ENCODE measurements around the gene SH3RF3. TPM values are rescaled to one million over a fixed set of nuclear protein-coding genes. Genes with fewer than 3 reads are reported as not detected.

SH3RF3 gene
- total RNA-seq, 1 experiment from 2014 or later = 0.98 TPM

DNA sequence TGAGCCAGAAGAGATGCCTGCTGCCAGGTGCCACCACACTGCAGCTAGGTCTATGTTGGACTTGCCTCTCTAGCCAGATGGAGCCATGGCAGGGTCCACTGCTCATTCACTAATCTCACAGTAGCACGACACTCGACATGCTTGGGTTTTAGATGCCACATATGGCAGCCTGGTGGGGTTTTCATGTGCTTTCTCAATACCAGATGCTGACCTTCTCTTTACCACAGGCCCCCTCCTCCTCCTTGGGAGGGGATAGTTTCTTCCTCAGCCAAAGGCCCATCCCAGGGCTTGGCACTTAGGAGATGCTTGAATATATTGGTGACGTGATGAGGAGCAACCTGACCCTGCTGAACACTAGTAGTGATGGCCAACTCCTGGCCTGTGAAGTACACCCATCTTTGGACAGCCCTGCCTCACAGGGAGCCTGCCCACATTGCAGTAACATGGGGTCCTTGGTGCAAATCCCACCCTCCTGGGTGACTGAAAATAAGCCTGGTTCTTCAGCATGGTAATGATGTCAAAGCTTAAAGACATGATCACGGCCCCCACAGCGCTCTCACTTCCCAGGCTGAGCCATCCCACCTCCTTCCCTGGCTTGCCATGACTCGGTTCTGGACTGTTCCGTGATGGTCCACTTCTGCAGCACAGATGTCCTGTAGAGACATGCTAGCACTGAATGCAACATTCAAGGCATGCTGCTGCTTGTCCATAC, 227.5 kb downstream of the SH3RF3 start:
- Mint-ChIP-seq H3K4me3 (ENCODE audit: unreplicated experiment) (no peak overlapping the region), H3K4me1 (ENCODE audit: low read depth, unreplicated experiment) (no peaks in the 10 kb centered on the region), H3K9me3 (ENCODE audit: unreplicated experiment) (no peaks in the 10 kb centered on the region), H3K36me3 (ENCODE audit: insufficient read depth, unreplicated experiment) (no peaks in the 10 kb centered on the region), H3K27ac (ENCODE audit: unreplicated experiment) (no peak overlapping the region), H3K27me3 (ENCODE audit: insufficient read depth, unreplicated experiment) (peaks cover 4% of the 10 kb centered on the region)
- H3K9me3 ChIP-seq = 0 out of 2 replicates have a peak, but pooled peaks cover 2% of the 10 kb centered on the region
- intact Hi-C loops (cut with micrococcal nuclease; ENCODE audit: unreplicated experiment) = no loop called here
- TF ChIP-seq, protein P1, sequence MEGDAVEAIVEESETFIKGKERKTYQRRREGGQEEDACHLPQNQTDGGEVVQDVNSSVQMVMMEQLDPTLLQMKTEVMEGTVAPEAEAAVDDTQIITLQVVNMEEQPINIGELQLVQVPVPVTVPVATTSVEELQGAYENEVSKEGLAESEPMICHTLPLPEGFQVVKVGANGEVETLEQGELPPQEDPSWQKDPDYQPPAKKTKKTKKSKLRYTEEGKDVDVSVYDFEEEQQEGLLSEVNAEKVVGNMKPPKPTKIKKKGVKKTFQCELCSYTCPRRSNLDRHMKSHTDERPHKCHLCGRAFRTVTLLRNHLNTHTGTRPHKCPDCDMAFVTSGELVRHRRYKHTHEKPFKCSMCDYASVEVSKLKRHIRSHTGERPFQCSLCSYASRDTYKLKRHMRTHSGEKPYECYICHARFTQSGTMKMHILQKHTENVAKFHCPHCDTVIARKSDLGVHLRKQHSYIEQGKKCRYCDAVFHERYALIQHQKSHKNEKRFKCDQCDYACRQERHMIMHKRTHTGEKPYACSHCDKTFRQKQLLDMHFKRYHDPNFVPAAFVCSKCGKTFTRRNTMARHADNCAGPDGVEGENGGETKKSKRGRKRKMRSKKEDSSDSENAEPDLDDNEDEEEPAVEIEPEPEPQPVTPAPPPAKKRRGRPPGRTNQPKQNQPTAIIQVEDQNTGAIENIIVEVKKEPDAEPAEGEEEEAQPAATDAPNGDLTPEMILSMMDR (IDR thresholded peaks at IDR 0.05; ENCODE audit: insufficient read depth in 1 of 2, low read depth in 1 of 2, low read length in 1 of 2, severe bottlenecking in 1 of 2, unreplicated experiment in 1 of 2) = no peak
- ChIA-PET POLR2A (no interaction called here), CTCF (no interaction called here)
- H3K27me3 ChIP-seq (replicated peaks; ENCODE audit: control insufficient read depth, insufficient read depth, low read length) = no peaks in the 10 kb centered on the region
- H3K4me3 ChIP-seq (ENCODE audit: low read depth, low read length) = no peak overlapping the region
- H3K4me1 ChIP-seq = no peaks in the 10 kb centered on the region
- no peak for DNase-seq
- H3K36me3 ChIP-seq (ENCODE audit: control insufficient read depth, insufficient read depth, low read length) = no peaks in the 10 kb centered on the region
- no TSS peak for BruUV-seq (replicated peaks)

GRCh38 chr2:109364217-109364616, 235.2 kb downstream of the SH3RF3 start:
- Mint-ChIP-seq H3K4me3 (ENCODE audit: unreplicated experiment) (no peak overlapping the region), H3K27me3 (ENCODE audit: insufficient read depth, unreplicated experiment) (peaks cover 14% of the 10 kb centered on the region), H3K36me3 (ENCODE audit: insufficient read depth, unreplicated experiment) (no peaks in the 10 kb centered on the region), H3K9me3 (ENCODE audit: unreplicated experiment) (no peaks in the 10 kb centered on the region), H3K27ac (ENCODE audit: unreplicated experiment) (no peak overlapping the region), H3K4me1 (ENCODE audit: low read depth, unreplicated experiment) (no peaks in the 10 kb centered on the region)
- Histone ChIP-seq H3K4me3 (ENCODE audit: low read depth, low read length) (no peak overlapping the region), H3K9me3 (no peaks in the 10 kb centered on the region), H3K36me3 (ENCODE audit: control insufficient read depth, insufficient read depth, low read length) (no peaks in the 10 kb centered on the region), H3K27me3 (replicated peaks; ENCODE audit: control insufficient read depth, insufficient read depth, low read length) (no peaks in the 10 kb centered on the region), H3K4me1 (no peaks in the 10 kb centered on the region)
- CTCF ChIA-PET = no interaction called here
- TF ChIP-seq, protein P1 (IDR thresholded peaks at IDR 0.05; ENCODE audit: insufficient read depth in 1 of 2, low read depth in 1 of 2, low read length in 1 of 2, severe bottlenecking in 1 of 2, unreplicated experiment in 1 of 2) = no peak
- no TSS peak for BruUV-seq (replicated peaks)
- POLR2A ChIA-PET = no interaction called here
- intact Hi-C loops (cut with micrococcal nuclease; ENCODE audit: unreplicated experiment) = no loop called here
- no peak for DNase-seq

- intact Hi-C loops (cut with micrococcal nuclease; ENCODE audit: unreplicated experiment) = no loop called here
- ChIA-PET POLR2A (no interaction called here), CTCF (no interaction called here)
- Mint-ChIP-seq H3K4me3 (ENCODE audit: unreplicated experiment) (no peak overlapping the region), H3K27me3 (ENCODE audit: insufficient read depth, unreplicated experiment) (peaks cover 14% of the 10 kb centered on the region), H3K36me3 (ENCODE audit: insufficient read depth, unreplicated experiment) (no peaks in the 10 kb centered on the region), H3K4me1 (ENCODE audit: low read depth, unreplicated experiment) (no peaks in the 10 kb centered on the region), H3K9me3 (ENCODE audit: unreplicated experiment) (no peaks in the 10 kb centered on the region), H3K27ac (ENCODE audit: unreplicated experiment) (no peak overlapping the region)
- Histone ChIP-seq H3K36me3 (ENCODE audit: control insufficient read depth, insufficient read depth, low read length) (no peaks in the 10 kb centered on the region), H3K4me3 (ENCODE audit: low read depth, low read length) (no peak overlapping the region), H3K27me3 (replicated peaks; ENCODE audit: control insufficient read depth, insufficient read depth, low read length) (no peaks in the 10 kb centered on the region), H3K9me3 (no peaks in the 10 kb centered on the region), H3K4me1 (no peaks in the 10 kb centered on the region)
- no peak for DNase-seq
- BruUV-seq (replicated peaks) = no TSS peak
- TF ChIP-seq, protein P1 (IDR thresholded peaks at IDR 0.05; ENCODE audit: insufficient read depth in 1 of 2, low read depth in 1 of 2, low read length in 1 of 2, severe bottlenecking in 1 of 2, unreplicated experiment in 1 of 2) = no peak
Observed at GRCh38 chr2:109365131-109365530, 236.1 kb downstream of the SH3RF3 start.

Measured in Caco-2 (cell line).